Measurements from ENCODE around the gene MRAS.

The MRAS gene

DNA sequence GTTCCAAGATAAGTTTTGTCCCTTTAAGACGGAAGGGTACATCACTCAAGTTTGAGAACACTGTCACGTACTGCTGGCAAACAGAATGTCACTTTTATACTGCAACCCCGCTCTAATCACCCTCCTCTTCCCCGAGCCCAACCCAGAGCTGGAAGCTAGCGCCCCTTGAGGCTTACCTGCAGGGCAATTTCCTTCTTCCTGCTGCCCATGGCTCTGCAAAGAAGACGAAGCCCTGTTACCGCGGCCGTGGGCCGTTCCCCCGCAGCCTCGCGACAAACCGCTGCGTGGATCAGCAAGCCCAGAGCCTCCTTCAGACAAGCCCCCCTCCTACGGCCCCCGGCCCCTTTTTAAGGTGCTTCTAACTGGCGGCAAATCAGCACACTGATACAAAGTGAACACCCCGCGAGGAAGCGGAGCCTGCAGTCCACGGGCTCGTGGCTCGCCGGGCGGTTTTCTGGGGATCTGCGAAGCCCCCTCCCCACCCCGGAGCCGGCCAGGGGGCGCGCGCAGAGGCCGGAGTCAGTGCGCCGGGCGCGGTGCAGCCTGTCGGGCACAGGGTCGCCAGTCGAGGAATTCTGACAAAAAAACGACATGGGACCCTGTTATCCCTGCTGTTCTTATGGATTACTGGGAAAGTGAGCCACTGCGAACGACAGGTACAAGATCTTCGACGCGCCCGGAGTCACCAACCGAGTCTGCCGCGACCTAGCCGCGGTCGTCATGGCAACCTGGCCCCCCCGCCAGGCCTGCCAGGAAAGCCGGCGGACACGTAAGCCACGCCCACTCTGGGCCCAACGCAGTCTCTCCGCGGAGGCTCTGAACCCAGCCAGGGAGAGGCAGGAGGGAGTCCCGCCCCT lies 19.0 kb upstream of the MRAS start, which contains the start of gene NME9:
Gene NME9, minus strand, starts transcription at position 725 of the 857 bp plus-strand sequence. Its CDS starts 516 bp downstream, at position 209.
- no peaks in the 10 kb centered on the region for H3K9me3 Mint-ChIP-seq
- H3K4me3 Mint-ChIP-seq: peak within 1 kb of the TSS; percentile 83
- peak; percentile 77 to 81 for DNase-seq (ENCODE audit: low spot score in 2 of 2)
- ATAC-seq (replicated peaks; ENCODE audit: extremely low read depth, poor library complexity, severe bottlenecking): peak; percentile 87
- peaks cover 28% of the 10 kb centered on the region for H3K4me1 Mint-ChIP-seq
- H3K36me3 Mint-ChIP-seq (ENCODE audit: insufficient read depth): peaks cover 12% of the 10 kb centered on the region
- no peaks in the 10 kb centered on the region for H3K27me3 Mint-ChIP-seq
- peak within 1 kb of the TSS; percentile 84 for H3K27ac Mint-ChIP-seq (ENCODE audit: low read depth)

DNA sequence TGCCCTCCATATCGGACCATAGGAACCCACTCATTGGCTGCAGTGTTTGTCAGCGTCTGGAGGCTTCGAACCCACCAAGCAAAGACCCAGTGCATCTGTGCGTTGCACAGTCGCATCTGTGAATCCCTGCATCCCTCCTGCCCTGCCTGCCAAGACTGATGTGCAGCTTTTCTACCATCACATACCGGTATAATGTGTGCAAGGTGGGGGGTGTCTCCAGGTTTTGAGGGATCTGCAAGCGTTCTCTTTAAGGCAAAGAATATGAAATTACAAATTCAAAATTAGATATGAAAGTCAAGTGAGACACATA lies 18.4 kb upstream of the MRAS start:
- H3K9me3 Mint-ChIP-seq: no peaks in the 10 kb centered on the region
- no peaks in the 10 kb centered on the region for H3K27me3 Mint-ChIP-seq
- H3K4me1 Mint-ChIP-seq: peaks cover 28% of the 10 kb centered on the region
- H3K4me3 Mint-ChIP-seq: peak overlapping the region; percentile 83
- ATAC-seq (replicated peaks; ENCODE audit: extremely low read depth, poor library complexity, severe bottlenecking) (no peak), DNase-seq (ENCODE audit: low spot score in 2 of 2) (no peak)
- H3K27ac Mint-ChIP-seq (ENCODE audit: low read depth): peak overlapping the region; percentile 84
- peaks cover 11% of the 10 kb centered on the region for H3K36me3 Mint-ChIP-seq (ENCODE audit: insufficient read depth)

GRCh38 chr3:138331143-138331894 lies 17.1 kb upstream of the MRAS start:
- DNase-seq (ENCODE audit: low spot score in 2 of 2) (no peak), ATAC-seq (replicated peaks; ENCODE audit: extremely low read depth, poor library complexity, severe bottlenecking) (no peak)
- Mint-ChIP-seq H3K27me3 (no peaks in the 10 kb centered on the region), H3K4me1 (peaks cover 28% of the 10 kb centered on the region), H3K36me3 (ENCODE audit: insufficient read depth) (peaks cover 10% of the 10 kb centered on the region), H3K9me3 (no peaks in the 10 kb centered on the region), H3K27ac (ENCODE audit: low read depth) (no peak overlapping the region), H3K4me3 (no peak overlapping the region)

DNA sequence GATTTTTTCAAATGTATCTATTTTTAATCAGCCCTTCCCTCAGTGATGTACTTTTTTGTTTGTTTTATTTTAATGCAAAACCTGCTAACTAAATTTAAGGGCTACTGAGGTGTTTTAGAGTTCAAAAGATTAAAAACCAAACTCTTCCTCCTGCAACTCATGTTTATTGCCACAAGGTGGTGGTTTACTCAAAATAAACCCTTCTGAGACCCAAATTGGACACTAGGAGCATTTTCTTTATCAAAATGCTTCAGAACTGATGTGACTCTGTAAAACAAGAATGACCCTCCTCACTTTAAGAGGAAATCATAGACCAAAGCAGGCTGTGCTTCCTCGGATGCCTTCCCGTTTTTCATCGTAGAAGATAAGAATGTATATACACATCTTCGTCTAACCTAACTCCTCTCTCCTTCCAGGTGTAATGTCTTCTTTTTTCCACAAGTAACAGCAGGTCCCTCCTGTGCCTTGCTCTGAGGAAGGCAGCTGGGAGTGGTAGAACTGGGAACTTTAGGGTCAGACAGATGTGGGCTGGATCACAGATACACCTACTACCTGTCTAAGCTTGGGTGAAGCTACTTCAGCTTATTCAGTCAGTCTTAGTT lies 15.8 kb upstream of the MRAS start:
- Mint-ChIP-seq H3K27me3 (no peaks in the 10 kb centered on the region), H3K36me3 (ENCODE audit: insufficient read depth) (peaks cover 10% of the 10 kb centered on the region), H3K27ac (ENCODE audit: low read depth) (no peak overlapping the region), H3K9me3 (no peaks in the 10 kb centered on the region), H3K4me3 (no peak overlapping the region), H3K4me1 (peaks cover 28% of the 10 kb centered on the region)
- DNase-seq (ENCODE audit: low spot score in 2 of 2) (no peak), ATAC-seq (replicated peaks; ENCODE audit: extremely low read depth, poor library complexity, severe bottlenecking) (no peak)

GRCh38 chr3:138334608-138335007 lies 13.8 kb upstream of the MRAS start:
- no peaks in the 10 kb centered on the region for H3K9me3 Mint-ChIP-seq
- no peak overlapping the region for H3K4me3 Mint-ChIP-seq
- ATAC-seq (replicated peaks; ENCODE audit: extremely low read depth, poor library complexity, severe bottlenecking) (no peak), DNase-seq (ENCODE audit: low spot score in 2 of 2) (no peak)
- H3K27ac Mint-ChIP-seq (ENCODE audit: low read depth): no peak overlapping the region
- H3K4me1 Mint-ChIP-seq: peaks cover 13% of the 10 kb centered on the region
- H3K36me3 Mint-ChIP-seq (ENCODE audit: insufficient read depth): peaks cover 5% of the 10 kb centered on the region
- H3K27me3 Mint-ChIP-seq: peaks cover 6% of the 10 kb centered on the region

- Mint-ChIP-seq H3K4me3 (no peak overlapping the region), H3K36me3 (ENCODE audit: insufficient read depth) (no peaks in the 10 kb centered on the region), H3K27me3 (peaks cover 6% of the 10 kb centered on the region), H3K9me3 (no peaks in the 10 kb centered on the region), H3K27ac (ENCODE audit: low read depth) (no peak overlapping the region), H3K4me1 (peaks cover 5% of the 10 kb centered on the region)
- ATAC-seq (replicated peaks; ENCODE audit: extremely low read depth, poor library complexity, severe bottlenecking): no peak
- no peak for DNase-seq (ENCODE audit: low spot score in 2 of 2)
These were observed 11.9 kb upstream of the MRAS start for GRCh38 chr3:138336454-138336999.

GRCh38 chr3:138338244-138338643 lies 10.1 kb upstream of the MRAS start:
- Mint-ChIP-seq H3K4me3 (no peak overlapping the region), H3K9me3 (no peaks in the 10 kb centered on the region), H3K4me1 (no peaks in the 10 kb centered on the region), H3K27ac (ENCODE audit: low read depth) (no peak overlapping the region), H3K27me3 (peaks cover 6% of the 10 kb centered on the region), H3K36me3 (ENCODE audit: insufficient read depth) (no peaks in the 10 kb centered on the region)
- DNase-seq (ENCODE audit: low spot score in 2 of 2) (no peak), ATAC-seq (replicated peaks; ENCODE audit: extremely low read depth, poor library complexity, severe bottlenecking) (no peak)

- Mint-ChIP-seq H3K4me1 (no peaks in the 10 kb centered on the region), H3K27me3 (peaks cover 6% of the 10 kb centered on the region), H3K9me3 (no peaks in the 10 kb centered on the region), H3K27ac (ENCODE audit: low read depth) (no peak overlapping the region), H3K36me3 (ENCODE audit: insufficient read depth) (no peaks in the 10 kb centered on the region), H3K4me3 (no peak overlapping the region)
- DNase-seq (ENCODE audit: low spot score in 2 of 2): no peak
- no peak for ATAC-seq (replicated peaks; ENCODE audit: extremely low read depth, poor library complexity, severe bottlenecking)
These were observed 9.6 kb upstream of the MRAS start for GRCh38 chr3:138338811-138339210.

GRCh38 chr3:138340511-138340910 lies 7.9 kb upstream of the MRAS start:
- Mint-ChIP-seq H3K4me3 (no peak overlapping the region), H3K4me1 (no peaks in the 10 kb centered on the region), H3K36me3 (ENCODE audit: insufficient read depth) (no peaks in the 10 kb centered on the region), H3K27me3 (peaks cover 12% of the 10 kb centered on the region), H3K27ac (ENCODE audit: low read depth) (no peak overlapping the region), H3K9me3 (no peaks in the 10 kb centered on the region)
- ATAC-seq (replicated peaks; ENCODE audit: extremely low read depth, poor library complexity, severe bottlenecking) (no peak), DNase-seq (ENCODE audit: low spot score in 2 of 2) (no peak)

DNA sequence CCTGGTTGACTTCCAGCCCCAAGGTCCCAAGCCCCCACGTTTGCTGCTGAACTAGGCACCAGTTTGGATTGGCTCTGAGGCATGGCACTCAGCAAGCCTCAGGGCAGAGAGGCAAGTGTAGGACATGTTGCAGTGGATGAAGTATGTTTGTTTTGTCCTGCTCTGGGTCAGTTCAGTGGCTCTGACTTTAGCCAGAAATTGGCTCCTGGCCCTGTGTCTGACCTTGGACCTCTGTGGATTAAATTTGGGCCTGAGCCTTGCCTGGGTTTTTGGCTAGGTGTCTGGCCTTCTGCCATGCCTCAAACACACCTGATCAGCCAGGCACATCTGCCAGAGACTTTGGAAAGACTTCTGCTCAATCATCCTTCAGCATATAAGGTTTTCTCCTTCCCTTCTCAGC lies 3.6 kb upstream of the MRAS start:
- H3K27ac Mint-ChIP-seq (ENCODE audit: low read depth): no peak overlapping the region
- peaks cover 42% of the 10 kb centered on the region for H3K27me3 Mint-ChIP-seq
- H3K36me3 Mint-ChIP-seq (ENCODE audit: insufficient read depth): no peaks in the 10 kb centered on the region
- H3K4me3 Mint-ChIP-seq: no peak overlapping the region
- no peak for ATAC-seq (replicated peaks; ENCODE audit: extremely low read depth, poor library complexity, severe bottlenecking)
- no peak for DNase-seq (ENCODE audit: low spot score in 2 of 2)
- peaks cover 5% of the 10 kb centered on the region for H3K4me1 Mint-ChIP-seq
- H3K9me3 Mint-ChIP-seq: no peaks in the 10 kb centered on the region

- Mint-ChIP-seq H3K27me3 (peaks cover 50% of the 10 kb centered on the region), H3K36me3 (ENCODE audit: insufficient read depth) (no peaks in the 10 kb centered on the region), H3K27ac (ENCODE audit: low read depth) (no peak overlapping the region), H3K9me3 (no peaks in the 10 kb centered on the region), H3K4me1 (peaks cover 5% of the 10 kb centered on the region), H3K4me3 (peak overlapping the region; percentile 11)
- ATAC-seq (replicated peaks; ENCODE audit: extremely low read depth, poor library complexity, severe bottlenecking): no peak
- no peak for DNase-seq (ENCODE audit: low spot score in 2 of 2)
These were observed 668 bp downstream of the MRAS start for GRCh38 chr3:138348754-138349739.

Measured in central memory CD8-positive, alpha-beta T cell (primary cell).